Measurements from ENCODE around the gene SPSB2. TPM values are rescaled to one million over a fixed set of nuclear protein-coding genes. Genes with fewer than 3 reads are reported as not detected.

Gene SPSB2
- total RNA-seq, 4 donors from 2014 or later: 9.4 to 12.7 (median 11.8) TPM

DNA sequence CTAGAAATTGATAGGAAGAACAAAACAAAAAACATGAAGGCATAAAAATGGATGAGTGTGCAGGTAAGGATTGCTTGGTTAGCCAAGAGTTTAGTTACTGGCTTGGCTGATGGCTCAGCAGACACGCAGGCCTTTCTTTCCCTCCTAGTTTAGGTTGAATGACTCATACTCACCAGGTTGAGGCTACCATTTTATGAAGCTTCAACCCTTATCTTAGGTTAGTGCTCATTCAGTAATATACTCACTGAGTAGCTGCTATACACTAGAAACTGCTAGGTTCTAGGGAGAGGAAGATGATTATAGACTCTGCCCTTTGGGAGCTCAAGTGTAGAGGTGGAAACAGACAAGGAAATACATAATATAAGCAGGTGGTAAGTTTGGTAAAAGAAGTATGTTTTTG, 38.8 kb downstream of the SPSB2 start:
- no peak for TF ChIP-seq EP300 (IDR thresholded peaks at IDR 0.05)
- TF ChIP-seq POLR2A (IDR thresholded peaks at IDR 0.05): no peak
- TF ChIP-seq, protein P1, sequence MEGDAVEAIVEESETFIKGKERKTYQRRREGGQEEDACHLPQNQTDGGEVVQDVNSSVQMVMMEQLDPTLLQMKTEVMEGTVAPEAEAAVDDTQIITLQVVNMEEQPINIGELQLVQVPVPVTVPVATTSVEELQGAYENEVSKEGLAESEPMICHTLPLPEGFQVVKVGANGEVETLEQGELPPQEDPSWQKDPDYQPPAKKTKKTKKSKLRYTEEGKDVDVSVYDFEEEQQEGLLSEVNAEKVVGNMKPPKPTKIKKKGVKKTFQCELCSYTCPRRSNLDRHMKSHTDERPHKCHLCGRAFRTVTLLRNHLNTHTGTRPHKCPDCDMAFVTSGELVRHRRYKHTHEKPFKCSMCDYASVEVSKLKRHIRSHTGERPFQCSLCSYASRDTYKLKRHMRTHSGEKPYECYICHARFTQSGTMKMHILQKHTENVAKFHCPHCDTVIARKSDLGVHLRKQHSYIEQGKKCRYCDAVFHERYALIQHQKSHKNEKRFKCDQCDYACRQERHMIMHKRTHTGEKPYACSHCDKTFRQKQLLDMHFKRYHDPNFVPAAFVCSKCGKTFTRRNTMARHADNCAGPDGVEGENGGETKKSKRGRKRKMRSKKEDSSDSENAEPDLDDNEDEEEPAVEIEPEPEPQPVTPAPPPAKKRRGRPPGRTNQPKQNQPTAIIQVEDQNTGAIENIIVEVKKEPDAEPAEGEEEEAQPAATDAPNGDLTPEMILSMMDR (IDR thresholded peaks at IDR 0.05): no peak
- Histone ChIP-seq H3K27ac (no peak overlapping the region), H3K36me3 (peaks cover 0 to 81% (median 0%) of the 10 kb centered on the region in 3 donors), H3K4me3 (no peak overlapping the region), H3K9me3 (no peaks in the 10 kb centered on the region), H3K27me3 (no peaks in the 10 kb centered on the region), H3K4me1 (peaks cover 0 to 8% (median 3%) of the 10 kb centered on the region in 4 donors)
- 85 to 94% methylated on average over 1 of the region's 1 CpG for WGBS, 2 donors
- no peak for DNase-seq (ENCODE audit: low spot score in 2 of 2)

DNA sequence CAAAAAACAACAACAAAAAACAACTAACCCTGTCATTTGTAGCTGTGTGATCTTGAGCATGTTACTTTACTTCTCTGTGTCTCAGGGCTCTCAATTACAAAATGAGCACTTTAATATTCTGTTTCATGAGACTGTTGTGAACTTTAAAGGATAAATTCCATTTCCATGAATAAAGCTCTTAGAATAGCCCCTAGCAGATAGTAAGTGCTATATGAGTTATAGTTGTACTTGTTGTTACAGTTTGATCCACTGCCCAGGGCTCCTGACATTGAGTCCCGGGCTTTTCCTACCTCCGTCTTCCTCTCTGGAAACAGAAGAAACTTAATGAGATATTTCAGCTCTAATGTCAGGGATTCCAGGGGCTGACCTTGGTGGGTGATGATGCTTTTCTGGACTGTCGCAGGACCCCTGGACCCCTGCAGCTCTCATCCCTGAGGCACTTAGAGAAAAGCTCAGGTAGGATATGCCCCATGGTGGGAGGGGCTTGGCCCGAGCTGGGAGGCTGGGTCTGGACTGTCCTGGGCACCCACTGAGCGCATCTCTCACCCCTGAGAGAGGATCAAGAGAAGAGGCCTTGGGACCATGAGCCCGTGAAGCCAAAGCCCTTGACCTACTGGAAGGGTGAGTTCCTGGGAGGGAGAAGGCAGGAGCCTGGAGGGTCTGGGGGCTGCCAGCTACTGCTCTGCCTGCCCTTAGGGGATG, 39.8 kb downstream of the SPSB2 start:
- Histone ChIP-seq H3K9me3 (no peaks in the 10 kb centered on the region), H3K27me3 (no peaks in the 10 kb centered on the region), H3K4me1 (peaks cover 0 to 13% (median 3%) of the 10 kb centered on the region in 4 donors), H3K4me3 (no peak overlapping the region), H3K36me3 (peaks cover 0 to 72% (median 0%) of the 10 kb centered on the region in 3 donors), H3K27ac (no peak overlapping the region)
- no peak for DNase-seq (ENCODE audit: low spot score in 2 of 2)
- TF ChIP-seq, protein P1 (IDR thresholded peaks at IDR 0.05): no peak
- TF ChIP-seq EP300 (IDR thresholded peaks at IDR 0.05) (no peak), POLR2A (IDR thresholded peaks at IDR 0.05) (no peak)
- WGBS, 2 donors: 77% methylated on average over 6 of the region's 6 CpGs

DNA sequence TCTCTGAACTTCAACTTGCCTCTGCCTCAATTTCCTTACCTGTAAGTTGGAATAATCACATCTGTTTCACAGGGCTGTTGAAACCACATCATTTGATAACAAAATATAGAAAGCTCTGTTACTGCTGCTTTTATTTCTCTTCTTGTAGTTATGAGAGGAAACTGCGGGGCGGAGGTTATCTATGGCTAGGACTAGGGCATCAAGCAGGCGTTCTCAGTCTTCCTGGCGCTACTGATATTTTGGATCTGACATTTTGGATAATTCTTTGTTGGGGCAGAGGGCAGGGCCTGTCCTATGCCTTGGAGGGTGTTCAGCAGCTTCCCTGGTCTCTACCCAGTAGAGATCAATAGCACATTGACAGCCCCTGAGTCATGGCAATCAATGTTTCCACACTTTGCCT, 41.0 kb downstream of the SPSB2 start:
- 89 to 92% methylated on average over 4 of the region's 4 CpGs for WGBS, 2 donors
- no peak overlapping the region for H3K27ac ChIP-seq
- H3K9me3 ChIP-seq: no peaks in the 10 kb centered on the region

DNA sequence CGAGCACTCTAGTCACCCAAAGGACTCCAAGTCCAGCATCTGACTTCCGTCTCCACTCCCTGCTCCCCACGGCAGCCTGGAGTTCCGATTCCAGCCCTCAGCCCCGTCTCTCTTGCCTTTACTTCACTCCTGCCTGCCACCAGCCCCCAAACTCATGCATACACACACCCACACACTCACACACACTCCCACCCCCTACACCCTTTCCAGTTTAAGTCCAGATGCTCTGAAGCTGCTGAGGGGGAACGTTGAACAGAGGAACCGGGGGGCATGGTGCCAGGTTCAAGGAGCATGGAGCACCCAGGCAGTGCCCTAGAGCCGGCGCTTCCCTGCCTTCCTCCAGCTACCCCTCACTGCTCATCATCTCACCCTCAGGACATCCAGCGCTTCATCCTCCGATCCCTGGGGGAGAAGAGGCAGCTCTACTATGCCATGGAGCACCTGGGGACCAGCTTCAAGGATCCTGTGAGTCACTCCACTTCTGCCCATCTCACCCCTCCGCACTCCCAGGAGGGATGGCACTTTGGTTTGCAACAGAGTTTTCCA, 41.6 kb downstream of the SPSB2 start:
- TF ChIP-seq, protein P1 (IDR thresholded peaks at IDR 0.05): no peak
- no peak for TF ChIP-seq POLR2A (IDR thresholded peaks at IDR 0.05)
- no peak for TF ChIP-seq EP300 (IDR thresholded peaks at IDR 0.05)
- Histone ChIP-seq H3K4me3 (no peak overlapping the region), H3K36me3 (peaks cover 0 to 54% (median 0%) of the 10 kb centered on the region in 3 donors), H3K27me3 (no peaks in the 10 kb centered on the region), H3K27ac (no peak overlapping the region), H3K4me1 (peaks cover 0 to 29% (median 6%) of the 10 kb centered on the region in 4 donors), H3K9me3 (no peaks in the 10 kb centered on the region)
- WGBS, 2 donors: 83 to 86% methylated on average over 12 of the region's 12 CpGs
- no peak for DNase-seq (ENCODE audit: low spot score in 2 of 2)

More for the DNA sequence above, 41.0 kb downstream of the SPSB2 start:
- no peak overlapping the region for H3K4me3 ChIP-seq
- H3K4me1 ChIP-seq: peaks cover 0 to 24% (median 3%) of the 10 kb centered on the region in 4 donors
- TF ChIP-seq, protein P1 (IDR thresholded peaks at IDR 0.05): no peak
- TF ChIP-seq EP300 (IDR thresholded peaks at IDR 0.05) (no peak), POLR2A (IDR thresholded peaks at IDR 0.05) (no peak)
- DNase-seq (ENCODE audit: low spot score in 2 of 2): no peak
- peaks cover 0 to 60% (median 0%) of the 10 kb centered on the region in 3 donors for H3K36me3 ChIP-seq
- no peaks in the 10 kb centered on the region for H3K27me3 ChIP-seq

DNA sequence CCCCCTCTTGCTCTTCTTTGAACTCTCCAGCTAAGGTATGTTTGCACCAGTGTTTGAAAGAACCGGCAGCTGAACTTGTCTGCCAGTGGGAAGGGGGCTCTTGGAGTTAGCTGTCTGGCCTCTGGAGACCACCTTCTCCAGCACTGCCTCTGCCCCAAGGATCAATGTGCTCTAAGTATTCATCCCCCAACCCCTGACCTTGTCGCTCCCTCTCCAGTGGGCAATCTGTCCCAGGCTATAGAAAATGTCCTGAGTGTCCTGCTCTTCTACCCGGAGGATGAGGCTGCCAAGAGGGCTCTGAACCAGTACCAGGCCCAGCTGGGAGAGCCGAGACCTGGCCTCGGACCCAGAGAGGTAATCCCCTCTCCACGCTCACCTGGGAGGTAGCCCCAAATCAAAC, 42.1 kb downstream of the SPSB2 start:
- peaks cover 0 to 50% (median 0%) of the 10 kb centered on the region in 3 donors for H3K36me3 ChIP-seq
- H3K27me3 ChIP-seq: no peaks in the 10 kb centered on the region
- H3K9me3 ChIP-seq: no peaks in the 10 kb centered on the region
- H3K4me3 ChIP-seq: no peak overlapping the region
- no peak for TF ChIP-seq POLR2A (IDR thresholded peaks at IDR 0.05)
- no peak for TF ChIP-seq EP300 (IDR thresholded peaks at IDR 0.05)
- no peak for DNase-seq (ENCODE audit: low spot score in 2 of 2)
- peaks cover 0 to 31% (median 6%) of the 10 kb centered on the region in 4 donors for H3K4me1 ChIP-seq
- WGBS, 2 donors: 76 to 82% methylated on average over 6 of the region's 6 CpGs
- no peak overlapping the region for H3K27ac ChIP-seq

Measured in tibial nerve (tissue), 4 donors.